Nephron (organoid): Measurements from ENCODE around the gene ZNF611.
"Not testable (repeated sequence)": the region's sequence is repeated elsewhere in the genome, so short reads cannot be mapped to it uniquely, and the experiment has no call there.

Experiments
- H3K27ac Mint-ChIP-seq, 3 experiments: 2 replicates each; pipeline ENCODE4 v1.8.0; 2020; ENCODE audit warnings: mixed read lengths in 3 of 3, mild to moderate bottlenecking in 2 of 3, moderate library complexity in 1 of 3
- H3K27me3 Mint-ChIP-seq: 2 replicates; pipeline ENCODE4 v1.8.0; 2021; ENCODE audit warnings: low read depth, mild to moderate bottlenecking, moderate library complexity, mixed read lengths
- H3K36me3 Mint-ChIP-seq: 2 replicates; pipeline ENCODE4 v1.8.0; 2020; ENCODE audit warnings: low read depth, mixed read lengths
- H3K4me1 Mint-ChIP-seq: 2 replicates; pipeline ENCODE4 v1.8.0; 2020; ENCODE audit warnings: mixed read lengths
- H3K4me3 Mint-ChIP-seq, 3 experiments: 2 replicates each; pipeline ENCODE4 v1.8.0; 2020; ENCODE audit warnings: mild to moderate bottlenecking in 3 of 3, mixed read lengths in 3 of 3, moderate library complexity in 2 of 3
- H3K9me3 Mint-ChIP-seq: 2 replicates; pipeline ENCODE4 v1.8.0; 2020; ENCODE audit warnings: mixed read lengths
- CTCF ChIP-seq, 3 experiments: fragments of 200-600 bp; sonication (generic); IDR thresholded peaks; one replicate each; pipeline ENCODE4 v1.5.0; 2021; ENCODE audit warnings: antibody characterized with exemption in 3 of 3; ENCODE audit not compliant: unreplicated experiment in 3 of 3

The ZNF611 gene

DNA sequence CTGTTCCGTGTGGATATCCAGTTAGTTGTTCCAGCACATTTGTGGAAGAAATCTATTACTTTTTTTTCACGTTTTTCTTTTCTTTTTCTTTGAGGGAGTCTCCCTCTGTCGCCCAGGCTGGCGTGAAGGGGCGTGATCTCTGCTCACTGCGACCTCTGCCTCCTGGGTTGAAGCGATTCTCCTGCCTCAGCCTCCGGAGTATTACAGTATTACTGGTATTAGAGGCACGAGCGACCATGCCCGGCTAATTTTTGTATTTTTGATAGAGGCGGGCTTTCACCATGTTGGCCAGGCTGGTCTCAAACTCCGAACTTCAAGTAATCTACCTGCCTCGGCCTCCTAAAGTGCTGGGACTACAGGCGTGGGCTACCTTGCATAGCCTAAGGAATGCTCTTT lies 43.6 kb downstream of the ZNF611 start:
- TF ChIP-seq CTCF (IDR thresholded peaks at IDR 0.05; ENCODE audit: unreplicated experiment in 3 of 3), result no peak
- Mint-ChIP-seq H3K27ac (peak overlapping the region; percentile 77 to 89 (median 86)), H3K4me1 (peaks cover 37% of the 10 kb centered on the region), H3K36me3 (peaks cover 6% of the 10 kb centered on the region), H3K9me3 (no peaks in the 10 kb centered on the region), H3K27me3 (no peaks in the 10 kb centered on the region), H3K4me3 (peak overlapping the region; percentile 89 to 98 (median 92))

DNA sequence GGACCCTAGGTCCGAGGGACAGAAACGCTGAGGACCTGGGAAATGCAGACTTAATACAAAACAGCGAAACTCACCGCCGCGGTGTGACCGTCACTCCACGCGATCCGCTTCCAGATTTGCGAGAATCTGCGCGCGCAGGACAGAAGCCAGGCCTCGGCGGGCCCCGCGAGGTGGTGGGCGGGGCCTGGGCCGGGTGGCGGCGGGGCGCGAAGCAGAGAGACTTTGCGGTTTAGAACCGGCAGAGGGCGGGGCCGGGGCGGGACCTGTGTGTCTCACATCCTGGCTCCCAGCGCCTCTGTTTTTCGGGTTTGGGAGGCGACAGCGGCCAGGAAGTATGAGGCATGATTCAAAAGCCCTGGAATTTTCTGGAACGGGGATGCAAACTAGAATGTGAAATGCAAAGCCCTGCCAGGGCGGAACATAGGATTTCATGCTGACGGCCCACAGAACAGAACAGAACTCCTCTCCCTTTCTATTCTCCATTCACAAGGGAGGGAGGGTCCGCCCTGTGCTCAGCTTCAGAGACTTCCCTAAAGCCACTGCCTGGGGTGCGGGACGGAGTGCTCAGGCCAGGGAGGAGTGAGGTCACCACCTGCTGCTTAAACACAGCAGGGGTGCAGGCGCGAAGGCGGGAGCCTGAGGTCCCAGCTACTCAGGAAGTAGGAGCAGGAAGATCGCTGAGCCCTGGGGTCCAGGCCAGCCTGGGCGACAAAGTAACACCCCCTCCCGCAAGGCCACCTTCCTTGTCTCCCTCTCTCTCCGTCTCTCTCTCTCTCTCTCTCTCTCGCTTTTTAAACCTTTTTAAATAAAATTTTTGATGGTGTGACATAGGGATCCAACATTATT lies 44.3 kb downstream of the ZNF611 start:
- Mint-ChIP-seq H3K4me3 (peak overlapping the region; percentile 89 to 98 (median 92)), H3K9me3 (no peaks in the 10 kb centered on the region), H3K27me3 (no peaks in the 10 kb centered on the region), H3K27ac (peak overlapping the region; percentile 77 to 89 (median 86)), H3K36me3 (peaks cover 6% of the 10 kb centered on the region), H3K4me1 (peaks cover 37% of the 10 kb centered on the region)
- TF ChIP-seq CTCF (IDR thresholded peaks at IDR 0.05; ENCODE audit: unreplicated experiment in 3 of 3), result peak; percentile 29 to 52 (median 31)

- peaks cover 37% of the 10 kb centered on the region for H3K4me1 Mint-ChIP-seq
- TF ChIP-seq CTCF (IDR thresholded peaks at IDR 0.05; ENCODE audit: unreplicated experiment in 3 of 3), result no peak
- peaks cover 12% of the 10 kb centered on the region for H3K36me3 Mint-ChIP-seq
- peak overlapping the region; percentile 89 to 98 (median 92) for H3K4me3 Mint-ChIP-seq
- no peaks in the 10 kb centered on the region for H3K9me3 Mint-ChIP-seq
- H3K27me3 Mint-ChIP-seq, result no peaks in the 10 kb centered on the region
- peak overlapping the region; percentile 77 to 89 (median 86) for H3K27ac Mint-ChIP-seq
Measured at GRCh38 chr19:52689843-52690368, 44.9 kb downstream of the ZNF611 start.

DNA sequence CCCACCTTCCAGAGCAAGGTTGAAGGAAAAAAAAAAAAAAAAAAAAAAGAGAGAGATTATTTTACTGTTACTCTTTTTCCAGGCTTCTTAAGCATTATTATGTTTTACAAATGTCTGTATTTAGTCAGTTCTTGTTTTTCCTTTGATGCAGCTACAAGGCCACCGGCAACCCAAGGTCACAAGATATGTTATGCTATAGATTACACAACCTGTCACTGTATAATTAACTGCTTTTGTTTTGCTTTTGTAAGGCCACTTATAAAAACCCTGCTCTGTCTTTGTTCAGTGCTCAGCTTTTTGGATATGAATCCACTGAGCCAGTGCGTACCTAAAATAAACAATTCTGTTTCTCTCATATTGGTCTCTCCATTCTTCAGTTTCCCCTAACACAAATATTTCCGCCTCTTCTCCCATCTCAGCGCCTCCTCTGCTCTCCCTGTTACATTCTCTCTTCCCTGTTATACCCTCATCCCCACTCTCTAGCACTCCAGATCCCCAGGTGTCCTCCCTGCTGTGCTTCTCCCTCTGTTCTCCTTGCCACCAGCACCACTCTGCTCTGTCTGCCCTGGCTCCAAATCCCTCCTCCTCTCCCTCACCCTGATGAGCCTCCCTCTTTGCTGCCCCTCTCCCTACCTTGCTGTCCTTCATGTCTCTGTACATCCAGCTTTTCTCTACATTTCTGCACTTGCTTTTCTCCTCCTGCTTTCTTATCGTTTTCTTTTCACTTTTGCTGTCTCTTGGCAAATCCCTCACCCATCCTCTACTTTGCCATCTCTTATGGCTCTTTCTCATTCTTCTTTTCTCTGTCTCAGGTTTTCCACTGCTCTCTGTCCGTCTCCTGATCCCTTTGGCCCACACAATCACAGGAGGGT lies 45.7 kb downstream of the ZNF611 start:
- not testable (repeated sequence) for H3K9me3 Mint-ChIP-seq, H3K27me3 Mint-ChIP-seq
- peaks cover 19% of the 10 kb centered on the region for H3K36me3 Mint-ChIP-seq
- H3K4me1 Mint-ChIP-seq, result peaks cover 37% of the 10 kb centered on the region
- H3K4me3 Mint-ChIP-seq, result peak overlapping the region; percentile 89 to 98 (median 92)
- peak overlapping the region; percentile 77 to 89 (median 86) for H3K27ac Mint-ChIP-seq

DNA sequence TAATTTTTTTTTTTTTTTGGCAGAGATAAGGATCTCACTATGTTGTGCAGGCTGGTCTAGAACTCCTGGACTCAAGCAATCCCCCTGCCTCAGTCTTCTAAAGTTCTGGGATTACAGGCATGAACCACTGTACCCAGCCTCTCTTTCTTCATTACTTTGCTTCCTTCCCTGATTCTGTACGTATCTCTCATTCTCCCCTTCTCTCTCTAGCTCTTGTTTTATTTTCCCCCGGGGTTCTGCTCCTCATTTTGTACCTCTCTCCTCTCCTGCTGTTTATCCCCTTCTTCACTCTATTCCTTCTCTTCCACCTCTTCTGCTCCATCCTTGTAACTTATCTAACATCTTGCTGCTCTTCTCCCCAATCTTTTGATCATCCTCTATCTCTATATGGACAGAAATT lies 46.5 kb downstream of the ZNF611 start:
- TF ChIP-seq CTCF (IDR thresholded peaks at IDR 0.05; ENCODE audit: unreplicated experiment in 3 of 3), result no peak
- Mint-ChIP-seq H3K4me3 (peak overlapping the region; percentile 89 to 98 (median 92)), H3K9me3 (no peaks in the 10 kb centered on the region), H3K27ac (peak overlapping the region in 2 of 3 experiments; percentile 30 to 89), H3K27me3 (no peaks in the 10 kb centered on the region), H3K4me1 (peaks cover 37% of the 10 kb centered on the region), H3K36me3 (peaks cover 25% of the 10 kb centered on the region)

- Mint-ChIP-seq H3K36me3 (peaks cover 32% of the 10 kb centered on the region), H3K4me1 (peaks cover 36% of the 10 kb centered on the region), H3K4me3 (no peak overlapping the region), H3K27me3 (no peaks in the 10 kb centered on the region), H3K27ac (no peak overlapping the region), H3K9me3 (no peaks in the 10 kb centered on the region)
- TF ChIP-seq CTCF (IDR thresholded peaks at IDR 0.05; ENCODE audit: unreplicated experiment in 3 of 3), result no peak
Measured at GRCh38 chr19:52687684-52688083, 47.2 kb downstream of the ZNF611 start.
